ENCODE data around the gene MVB12B. TPM values are rescaled to one million over a fixed set of nuclear protein-coding genes. Genes with fewer than 3 reads are reported as not detected.

Gene MVB12B
- total RNA-seq, 1 experiment from 2014 or later = 10.9 TPM

- Histone ChIP-seq H3K36me3 (ENCODE audit: control insufficient read depth in 1 of 2, insufficient read depth in 2 of 2, low read length in 2 of 2) (no peaks in the 10 kb centered on the region), H3K9me3 (ENCODE audit: control insufficient read depth in 1 of 2, insufficient read depth in 1 of 2, low read depth in 1 of 2, low read length in 2 of 2) (no peaks in the 10 kb centered on the region), H3K9ac (ENCODE audit: low read length) (no peak overlapping the region), H3K27me3 (ENCODE audit: insufficient read depth, low read length) (no peaks in the 10 kb centered on the region), H3K27ac (ENCODE audit: low read depth, low read length) (no peak overlapping the region), H3K9me2 (ENCODE audit: insufficient read depth) (no peaks in the 10 kb centered on the region), H2AFZ (ENCODE audit: low read depth, low read length, poor library complexity, severe bottlenecking) (no peak overlapping the region), H3K4me2 (ENCODE audit: low read length) (no peak overlapping the region), H3K4me1 (ENCODE audit: control insufficient read depth in 1 of 2, insufficient read depth in 2 of 2, low read length in 2 of 2) (no peaks in the 10 kb centered on the region), H4K20me1 (ENCODE audit: insufficient read depth) (no peaks in the 10 kb centered on the region), H3K79me2 (ENCODE audit: insufficient read depth, low read length) (no peaks in the 10 kb centered on the region), H3K4me3 (replicated peaks in 1 of 2; ENCODE audit: low read depth in 1 of 2, low read length in 2 of 2) (no peak overlapping the region)
- intact Hi-C loops (cut with micrococcal nuclease) = no loop called here
- ATAC-seq (no peak), DNase-seq (ENCODE audit: low read depth, low spot score) (no peak)
- TF ChIP-seq RAD21 (IDR thresholded peaks at IDR 0.05; ENCODE audit: low read depth) = no peak
- TF ChIP-seq, protein P1, sequence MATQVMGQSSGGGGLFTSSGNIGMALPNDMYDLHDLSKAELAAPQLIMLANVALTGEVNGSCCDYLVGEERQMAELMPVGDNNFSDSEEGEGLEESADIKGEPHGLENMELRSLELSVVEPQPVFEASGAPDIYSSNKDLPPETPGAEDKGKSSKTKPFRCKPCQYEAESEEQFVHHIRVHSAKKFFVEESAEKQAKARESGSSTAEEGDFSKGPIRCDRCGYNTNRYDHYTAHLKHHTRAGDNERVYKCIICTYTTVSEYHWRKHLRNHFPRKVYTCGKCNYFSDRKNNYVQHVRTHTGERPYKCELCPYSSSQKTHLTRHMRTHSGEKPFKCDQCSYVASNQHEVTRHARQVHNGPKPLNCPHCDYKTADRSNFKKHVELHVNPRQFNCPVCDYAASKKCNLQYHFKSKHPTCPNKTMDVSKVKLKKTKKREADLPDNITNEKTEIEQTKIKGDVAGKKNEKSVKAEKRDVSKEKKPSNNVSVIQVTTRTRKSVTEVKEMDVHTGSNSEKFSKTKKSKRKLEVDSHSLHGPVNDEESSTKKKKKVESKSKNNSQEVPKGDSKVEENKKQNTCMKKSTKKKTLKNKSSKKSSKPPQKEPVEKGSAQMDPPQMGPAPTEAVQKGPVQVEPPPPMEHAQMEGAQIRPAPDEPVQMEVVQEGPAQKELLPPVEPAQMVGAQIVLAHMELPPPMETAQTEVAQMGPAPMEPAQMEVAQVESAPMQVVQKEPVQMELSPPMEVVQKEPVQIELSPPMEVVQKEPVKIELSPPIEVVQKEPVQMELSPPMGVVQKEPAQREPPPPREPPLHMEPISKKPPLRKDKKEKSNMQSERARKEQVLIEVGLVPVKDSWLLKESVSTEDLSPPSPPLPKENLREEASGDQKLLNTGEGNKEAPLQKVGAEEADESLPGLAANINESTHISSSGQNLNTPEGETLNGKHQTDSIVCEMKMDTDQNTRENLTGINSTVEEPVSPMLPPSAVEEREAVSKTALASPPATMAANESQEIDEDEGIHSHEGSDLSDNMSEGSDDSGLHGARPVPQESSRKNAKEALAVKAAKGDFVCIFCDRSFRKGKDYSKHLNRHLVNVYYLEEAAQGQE (IDR thresholded peaks at IDR 0.05; ENCODE audit: low read depth) = no peak
- TF ChIP-seq CBX3 (IDR thresholded peaks at IDR 0.05; ENCODE audit: low read depth) = no peak
- TF ChIP-seq EZH2 (IDR thresholded peaks at IDR 0.05) = no peak
- ChIA-PET CTCF (no interaction called here), POLR2A (interaction anchor here (1.6 kb wide), 1 partner anchor 15 kb away, joined by 3 read pairs; no protein-coding TSS in a partner anchor), RAD21 (ENCODE audit: low non-redundant PET in 1 of 2, low total read pairs in 2 of 2, uncharacterized antibody in 2 of 2, unreplicated experiment in 2 of 2) (no interaction called here)
- no TSS peak for BruUV-seq (replicated peaks)
Observed at GRCh38 chr9:126440940-126441339, 114.3 kb downstream of the MVB12B start.

DNA sequence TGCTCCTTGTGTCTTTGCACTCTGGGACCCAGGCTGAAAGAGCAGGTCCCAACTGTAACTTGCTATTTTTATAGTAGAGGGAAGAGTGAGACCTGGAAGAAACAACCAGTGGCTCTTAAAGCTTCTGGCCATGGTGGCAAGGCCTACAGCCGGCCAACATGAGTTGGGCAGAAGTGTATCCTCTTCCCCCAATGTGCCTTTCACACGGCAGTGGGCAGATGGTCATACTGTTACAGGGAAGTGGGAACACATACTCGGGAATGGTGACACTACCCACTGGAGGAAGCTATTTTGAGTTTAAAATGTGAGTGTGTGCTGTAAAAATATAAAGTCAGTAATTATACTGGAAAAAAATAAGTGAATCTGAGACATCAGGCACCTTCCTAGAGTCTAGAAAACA, 116.0 kb downstream of the MVB12B start:
- no peak overlapping the region for H3K4me3 ChIP-seq (replicated peaks in 1 of 2; ENCODE audit: low read depth in 1 of 2, low read length in 2 of 2)
- CTCF ChIA-PET = interaction anchor here (1.1 to 1.2 kb wide), 2 partner anchors 44 to 49 kb away, joined by 3 to 4 read pairs; no protein-coding TSS in a partner anchor
- TF ChIP-seq POLR2AphosphoS5 (IDR thresholded peaks at IDR 0.05; ENCODE audit: low read depth, low read length) (no peak), ZNF274 (IDR thresholded peaks at IDR 0.05; ENCODE audit: low read depth, low read length) (no peak), EZH2phosphoT487 (IDR thresholded peaks at IDR 0.05; ENCODE audit: borderline replicate concordance) (no peak), ZFX (IDR thresholded peaks at IDR 0.05) (no peak), YY1 (IDR thresholded peaks at IDR 0.05; ENCODE audit: extremely low read depth, insufficient replicate concordance, low read depth, low read length) (no peak), EZH2 (IDR thresholded peaks at IDR 0.05) (no peak), ELF1 (IDR thresholded peaks at IDR 0.05; ENCODE audit: borderline replicate concordance, low read depth) (no peak), EGR1 (IDR thresholded peaks at IDR 0.05; ENCODE audit: low read depth) (no peak), FOSL1 (IDR thresholded peaks at IDR 0.05; ENCODE audit: low read depth) (no peak)
- TF ChIP-seq, protein P2, sequence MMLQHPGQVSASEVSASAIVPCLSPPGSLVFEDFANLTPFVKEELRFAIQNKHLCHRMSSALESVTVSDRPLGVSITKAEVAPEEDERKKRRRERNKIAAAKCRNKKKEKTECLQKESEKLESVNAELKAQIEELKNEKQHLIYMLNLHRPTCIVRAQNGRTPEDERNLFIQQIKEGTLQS (IDR thresholded peaks at IDR 0.05) = no peak
- TF ChIP-seq, protein P1 (IDR thresholded peaks at IDR 0.05; ENCODE audit: low read depth) = no peak
- TF ChIP-seq, protein P3, sequence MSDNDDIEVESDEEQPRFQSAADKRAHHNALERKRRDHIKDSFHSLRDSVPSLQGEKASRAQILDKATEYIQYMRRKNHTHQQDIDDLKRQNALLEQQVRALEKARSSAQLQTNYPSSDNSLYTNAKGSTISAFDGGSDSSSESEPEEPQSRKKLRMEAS (IDR thresholded peaks at IDR 0.05) = no peak

More for the DNA sequence above, 116.0 kb downstream of the MVB12B start:
- H3K36me3 ChIP-seq (ENCODE audit: control insufficient read depth in 1 of 2, insufficient read depth in 2 of 2, low read length in 2 of 2) = no peaks in the 10 kb centered on the region
- H3K4me2 ChIP-seq (ENCODE audit: low read length) = no peak overlapping the region
- POLR2A ChIA-PET = no interaction called here
- DNase-seq (ENCODE audit: low read depth, low spot score) (no peak), ATAC-seq (no peak)
- H4K20me1 ChIP-seq (ENCODE audit: insufficient read depth) = no peaks in the 10 kb centered on the region
- RAD21 ChIA-PET (ENCODE audit: low non-redundant PET in 1 of 2, low total read pairs in 2 of 2, uncharacterized antibody in 2 of 2, unreplicated experiment in 2 of 2) = no interaction called here
- no peaks in the 10 kb centered on the region for H3K79me2 ChIP-seq (ENCODE audit: insufficient read depth, low read length)
- no peaks in the 10 kb centered on the region for H3K9me2 ChIP-seq (ENCODE audit: insufficient read depth)
- no peaks in the 10 kb centered on the region for H3K4me1 ChIP-seq (ENCODE audit: control insufficient read depth in 1 of 2, insufficient read depth in 2 of 2, low read length in 2 of 2)
- no peak overlapping the region for H3K27ac ChIP-seq (ENCODE audit: low read depth, low read length)
- BruUV-seq (replicated peaks) = no TSS peak
- intact Hi-C loops (cut with micrococcal nuclease) = no loop called here
- H3K9ac ChIP-seq (ENCODE audit: low read length) = no peak overlapping the region
- H3K9me3 ChIP-seq (ENCODE audit: control insufficient read depth in 1 of 2, insufficient read depth in 1 of 2, low read depth in 1 of 2, low read length in 2 of 2) = no peaks in the 10 kb centered on the region
- H2AFZ ChIP-seq (ENCODE audit: low read depth, low read length, poor library complexity, severe bottlenecking) = no peak overlapping the region
- H3K27me3 ChIP-seq (ENCODE audit: insufficient read depth, low read length) = no peaks in the 10 kb centered on the region

Data from HCT116 (cell line).